H1 (cell line): ENCODE results near the gene MRM2. TPM values are rescaled to one million over a fixed set of nuclear protein-coding genes. Genes with fewer than 3 reads are reported as not detected.

Experiments
- CTCF ChIA-PET: fragments of 300-600 bp; sonication (Branson Sonifier 250); formaldehyde crosslinking; loops from one replicate; lab custom pipeline; 2021; ENCODE audit not compliant: partially characterized antibody; lab: Charles Lee
- POLR2A ChIA-PET: fragments of 300-600 bp; sonication (Branson Sonifier 250); formaldehyde crosslinking; loops from one replicate; lab custom pipeline; 2021; ENCODE audit warnings: inconsistent platforms; ENCODE audit not compliant: partially characterized antibody; lab: Charles Lee
- DNase-seq, 2 experiments: peaks; one replicate each; pipeline versions ENCODE4 v3.0.0 to v3.0.0-alpha.2; 2010 to 2022; ENCODE audit warnings: low spot score in 2 of 2, low read depth in 1 of 2, mixed read lengths in 1 of 2
- FAIRE-seq: peaks from 2 replicates; lab custom pipeline; 2011; peaks lifted over from hg19 to GRCh38; lab: Jason Lieb, UNC
- H2AFZ ChIP-seq: 2 replicates; pipeline ENCODE4 v1.8.1; 2012; ENCODE audit warnings: low read length, inconsistent platforms
- H2AK5ac ChIP-seq: 2 replicates; pipeline ENCODE4 v1.6.1; 2013; ENCODE audit warnings: low read depth, low read length
- H2BK120ac ChIP-seq: replicated peaks from 2 replicates; pipeline ENCODE3; 2013; ENCODE audit warnings: low read depth, low read length, inconsistent platforms
- H2BK12ac ChIP-seq: 2 replicates; pipeline ENCODE4 v1.6.1; 2013; ENCODE audit warnings: low read depth, low read length
- H2BK15ac ChIP-seq: 2 replicates; pipeline ENCODE4 v1.6.1; 2013; ENCODE audit warnings: low read length
- H2BK20ac ChIP-seq: 2 replicates; pipeline ENCODE4 v1.6.1; 2013; ENCODE audit warnings: low read length
- H2BK5ac ChIP-seq: 2 replicates; pipeline ENCODE4 v1.6.1; 2013; ENCODE audit warnings: low read depth, low read length
- H3K14ac ChIP-seq: 2 replicates; pipeline ENCODE4 v1.6.1; 2013; ENCODE audit warnings: inconsistent platforms; ENCODE audit not compliant: insufficient read length
- H3K18ac ChIP-seq: 2 replicates; pipeline ENCODE4 v1.6.1; 2013; ENCODE audit warnings: low read length; ENCODE audit errors: extremely low read depth
- H3K23ac ChIP-seq: 2 replicates; pipeline ENCODE4 v1.6.1; 2013; ENCODE audit warnings: inconsistent platforms; ENCODE audit not compliant: insufficient read length
- H3K23me2 ChIP-seq: 2 replicates; pipeline ENCODE4 v1.6.1; 2013; ENCODE audit warnings: low read depth, low read length
- H3K27ac ChIP-seq: 2 replicates; pipeline ENCODE4 v1.6.1; 2011; ENCODE audit warnings: low read depth, low read length, inconsistent platforms
- H3K27me3 ChIP-seq, 4 experiments: replicated peaks in 1 of 4; 1 replicate in 1 of 4; 2 replicates in 3 of 4; pipeline versions ENCODE4 v1.6.1 to v1.8.1; 2011 to 2013; ENCODE audit warnings: low read length in 3 of 4, mild to moderate bottlenecking in 3 of 4, inconsistent platforms in 2 of 4, mixed read lengths in 2 of 4, moderate library complexity in 1 of 4; ENCODE audit not compliant: control insufficient read depth in 3 of 4, insufficient read depth in 3 of 4; ENCODE audit errors: extremely low read depth in 1 of 4
- H3K36me3 ChIP-seq, 4 experiments: 2 replicates each; pipeline versions ENCODE4 v1.6.1 to v1.8.1; 2011 to 2013; ENCODE audit warnings: mild to moderate bottlenecking in 4 of 4, low read length in 3 of 4, moderate library complexity in 2 of 4, control low read depth in 1 of 4, inconsistent platforms in 1 of 4; ENCODE audit not compliant: insufficient read depth in 4 of 4, control insufficient read depth in 2 of 4
- H3K4ac ChIP-seq: replicated peaks from 2 replicates; pipeline ENCODE3; 2013; ENCODE audit warnings: low read length, low read depth, mixed read lengths, inconsistent platforms; ENCODE audit not compliant: insufficient read length
- H3K4me1 ChIP-seq, 4 experiments: replicated peaks in 1 of 4; 1 replicate in 1 of 4; 2 replicates in 3 of 4; pipeline versions ENCODE4 v1.6.1 to v1.8.1; 2011 to 2013; ENCODE audit warnings: low read length in 3 of 4, inconsistent platforms in 2 of 4, mixed read lengths in 1 of 4; ENCODE audit not compliant: insufficient read depth in 4 of 4, control insufficient read depth in 3 of 4
- H3K4me2 ChIP-seq, 2 experiments: 2 replicates each; pipeline versions ENCODE4 v1.6.1 to v1.8.1; 2011 to 2013; ENCODE audit warnings: low read depth in 2 of 2, low read length in 2 of 2, control low read depth in 1 of 2, inconsistent platforms in 1 of 2, mild to moderate bottlenecking in 1 of 2; ENCODE audit not compliant: insufficient read depth in 1 of 2
- H3K4me3 ChIP-seq, 4 experiments: fragments of 200-600, 300-600 bp in 1 of 4; sonication (generic), shearing (Covaris generic), sonication (Bioruptor Twin) in 1 of 4; 2 replicates each; pipeline versions ENCODE4 v1.5.1 to v1.8.1; 2011 to 2016; ENCODE audit warnings: low read length in 4 of 4, low read depth in 3 of 4, control low read depth in 2 of 4, inconsistent platforms in 2 of 4, mild to moderate bottlenecking in 2 of 4, mixed read lengths in 1 of 4, moderate library complexity in 1 of 4; ENCODE audit not compliant: insufficient read depth in 2 of 4; ENCODE audit errors: extremely low read depth in 1 of 4
- H3K56ac ChIP-seq: replicated peaks from 2 replicates; pipeline ENCODE3; 2013; ENCODE audit warnings: low read depth, mild to moderate bottlenecking, mixed read lengths, low read length, inconsistent platforms; ENCODE audit not compliant: insufficient read length
- H3K79me1 ChIP-seq: 2 replicates; pipeline ENCODE4 v1.6.1; 2013; ENCODE audit warnings: low read depth, low read length, control low read depth
- H3K79me2 ChIP-seq, 2 experiments: 2 replicates each; pipeline versions ENCODE4 v1.6.1 to v1.8.1; 2012 to 2013; ENCODE audit warnings: low read length in 2 of 2, mild to moderate bottlenecking in 2 of 2, inconsistent platforms in 1 of 2; ENCODE audit not compliant: insufficient read depth in 2 of 2, control insufficient read depth in 1 of 2
- H3K9ac ChIP-seq, 4 experiments: replicated peaks in 1 of 4; 1 replicate in 1 of 4; 2 replicates in 3 of 4; pipeline versions ENCODE4 v1.6.1 to v1.8.1; 2011 to 2013; ENCODE audit warnings: low read depth in 3 of 4, low read length in 3 of 4, control low read depth in 2 of 4, mild to moderate bottlenecking in 2 of 4, moderate library complexity in 2 of 4, inconsistent platforms in 1 of 4; ENCODE audit errors: extremely low read depth in 1 of 4
- H3K9me3 ChIP-seq, 2 experiments: 2 replicates each; pipeline versions ENCODE4 v1.6.1 to v1.8.1; 2012 to 2013; ENCODE audit warnings: mild to moderate bottlenecking in 2 of 2, moderate library complexity in 2 of 2, control low read depth in 1 of 2, inconsistent platforms in 1 of 2, low read depth in 1 of 2, low read length in 1 of 2, mixed read lengths in 1 of 2; ENCODE audit not compliant: insufficient read depth in 2 of 2
- H4K20me1 ChIP-seq, 2 experiments: replicated peaks in 1 of 2; 2 replicates each; pipeline versions ENCODE3 to v1.8.1; 2011 to 2013; ENCODE audit warnings: inconsistent platforms in 2 of 2, low read length in 2 of 2, mild to moderate bottlenecking in 1 of 2; ENCODE audit not compliant: insufficient read depth in 2 of 2, control insufficient read depth in 1 of 2
- H4K5ac ChIP-seq: 2 replicates; pipeline ENCODE4 v1.6.1; 2013; ENCODE audit warnings: low read length, low read depth, mixed read lengths, inconsistent platforms; ENCODE audit not compliant: insufficient read length
- H4K8ac ChIP-seq: 2 replicates; pipeline ENCODE4 v1.8.0; 2013; ENCODE audit warnings: mild to moderate bottlenecking, moderate library complexity, low read length, inconsistent platforms; ENCODE audit not compliant: insufficient read depth; ENCODE audit errors: extremely low read depth
- H4K91ac ChIP-seq: replicated peaks from 2 replicates; pipeline ENCODE3; 2013; ENCODE audit warnings: low read length, mixed read lengths, inconsistent platforms; ENCODE audit not compliant: insufficient read length
- E2F6 ChIP-seq: IDR thresholded peaks from 2 replicates; pipeline ENCODE4 v1.6.1; 2012; ENCODE audit warnings: inconsistent platforms
- WGBS, 2 experiments: shearing (Covaris generic) in 1 of 2; methylation state at CpG; one replicate each; pipeline versions ENCODE4 v1.1.6 to v1.1.7; 2013 to 2015; ENCODE audit warnings: low lambda C conversion rate in 2 of 2, mixed read lengths in 2 of 2, inconsistent platforms in 1 of 2, low coverage in 1 of 2, missing lambda C conversion rate in 1 of 2; ENCODE audit not compliant: insufficient replicate concordance in 2 of 2, insufficient coverage in 1 of 2, insufficient read length in 1 of 2; ENCODE audit errors: extremely low coverage in 1 of 2, missing lambda C conversion rate in 1 of 2; 5-methylcytosine and 5-hydroxymethylcytosine counted together
- polyA plus RNA-seq, 7 experiments: library from polyadenylated mRNA; depleted of rRNA in 3 of 7; stranded (reverse) in 5 of 7; unstranded in 2 of 7; fragments of >200 nt in 5 of 7; fragments of 200-250 nt in 2 of 7; gene quantifications; 1 replicate in 5 of 7; 2 replicates in 1 of 7; 4 replicates in 1 of 7; pipeline versions ENCODE4 v1.2.1 to v1.2.3, GENCODE V29; 2011 to 2013; ENCODE audit warnings: missing spikeins in 2 of 7, mixed read lengths in 2 of 7
- total RNA-seq: library from RNA; stranded (reverse); fragmentation: NEBNext Ultra II Directional; extraction: Animal tissue kit (Norgen Biotek cat#: 25700); gene quantifications from 2 replicates; pipeline ENCODE4 v1.2.1, GENCODE V29; 2021

The MRM2 gene
- total and polyA plus RNA-seq, 2 of the 8 experiments (the other 6 are each of a cell fraction or from before 2014, with no cell fraction given) = 17.2 to 38.6 TPM

- Histone ChIP-seq H3K79me2 (peaks cover 0 to 3% of the 10 kb centered on the region in 2 experiments; a peak in 1 of 4 replicates), H3K4me3 (no peak overlapping the region), H4K8ac (no peak overlapping the region), H3K9ac (no peak overlapping the region), H3K4me1 (no peaks in the 10 kb centered on the region), H2AK5ac (no peak overlapping the region), H2BK20ac (no peak overlapping the region), H4K20me1 (peaks cover 12 to 21% of the 10 kb centered on the region in 2 experiments), H3K18ac (no peak overlapping the region), H3K79me1 (peaks cover 4% of the 10 kb centered on the region), H3K14ac (no peak overlapping the region), H3K9me3 (no peaks in the 10 kb centered on the region), H3K56ac (no peak overlapping the region), H2BK12ac (no peak overlapping the region), H2AFZ (no peak overlapping the region), H3K23ac (no peak overlapping the region), H3K36me3 (peaks cover 4 to 21% (median 12%) of the 10 kb centered on the region in 4 experiments; a peak in 6 of 8 replicates), H2BK120ac (no peak overlapping the region), H2BK5ac (no peak overlapping the region), H3K4me2 (no peak overlapping the region), H3K4ac (no peak overlapping the region), H4K5ac (no peak overlapping the region), H4K91ac (no peak overlapping the region), H2BK15ac (no peak overlapping the region), H3K27ac (no peak overlapping the region), H3K23me2 (no peaks in the 10 kb centered on the region), H3K27me3 (no peaks in the 10 kb centered on the region)
- no peak for DNase-seq
- POLR2A ChIA-PET = no interaction called here
- FAIRE-seq = no peak
- 95% methylated on average over 11 of the region's 11 CpGs; no CpG with 5 or more reads in 1 of the 2 experiments for WGBS, 2 experiments
- CTCF ChIA-PET = interaction anchor here (0.7 to 1.5 kb wide), 2 partner anchors 10 to 76 kb away, joined by 3 to 7 read pairs; no protein-coding TSS in a partner anchor
- no peak for TF ChIP-seq E2F6
These were observed 37.6 kb downstream of the MRM2 start for GRCh38 chr7:2204446-2204845.
